Nucleus accumbens (tissue), 56 donors: ENCODE measurements around the gene FLACC1.
A peak's percentile ranks its signal among the peaks of the same experiment; 100 is the strongest.
"Not testable (repeated sequence)": the region's sequence is repeated elsewhere in the genome, so short reads cannot be mapped to it uniquely, and the experiment has no call there.

ENCODE experiments used
- DNase-seq, 56 donors: peaks; one replicate each; lab custom pipeline; 2025; lab: John Stamatoyannopoulos, UW

The FLACC1 gene, protein sequence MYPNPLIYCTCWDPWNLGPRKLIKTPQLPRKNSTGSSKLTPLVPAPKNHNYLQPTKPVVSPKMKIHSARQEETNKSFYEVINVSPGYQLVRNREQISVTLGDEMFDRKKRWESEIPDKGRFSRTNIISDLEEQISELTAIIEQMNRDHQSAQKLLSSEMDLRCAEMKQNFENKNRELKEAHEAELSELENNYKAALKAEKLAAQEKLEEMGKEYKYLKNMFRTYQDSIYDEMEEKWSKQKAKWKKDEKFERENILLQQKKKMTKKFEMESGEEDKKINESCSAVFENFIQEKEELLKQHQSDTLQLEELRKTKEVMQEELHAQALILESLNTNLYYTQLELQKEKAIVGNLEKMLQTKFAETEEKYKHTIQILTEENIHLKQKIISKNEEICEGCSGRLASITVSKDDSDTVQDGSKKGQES

DNA sequence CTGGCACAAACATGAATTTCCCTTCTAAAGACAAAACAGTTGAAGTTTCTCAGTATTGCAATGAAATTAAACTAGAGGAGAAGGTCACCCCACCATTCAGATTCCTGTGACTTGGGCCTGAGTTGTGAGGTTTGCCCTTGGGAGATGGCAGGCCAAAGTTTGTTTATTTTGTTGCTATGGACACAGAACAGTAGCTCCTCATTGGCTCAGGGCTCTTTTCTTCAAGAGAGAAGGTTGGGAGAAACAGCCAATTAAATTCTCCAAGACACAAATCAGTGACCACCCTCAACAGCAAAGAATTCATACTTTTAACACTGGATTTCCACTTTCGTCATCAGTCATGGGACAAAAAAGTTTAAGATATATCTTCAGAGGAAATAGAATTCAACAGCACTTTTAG, at the start of gene FLACC1:
FLACC1 (minus strand) TSS at position 125 of the 400 bp plus-strand sequence. CDS start 5,941 bp downstream, outside the sequence.
- DNase-seq, result peak in 3 of 56 donors; percentile 4 to 20 (median 18)

DNA sequence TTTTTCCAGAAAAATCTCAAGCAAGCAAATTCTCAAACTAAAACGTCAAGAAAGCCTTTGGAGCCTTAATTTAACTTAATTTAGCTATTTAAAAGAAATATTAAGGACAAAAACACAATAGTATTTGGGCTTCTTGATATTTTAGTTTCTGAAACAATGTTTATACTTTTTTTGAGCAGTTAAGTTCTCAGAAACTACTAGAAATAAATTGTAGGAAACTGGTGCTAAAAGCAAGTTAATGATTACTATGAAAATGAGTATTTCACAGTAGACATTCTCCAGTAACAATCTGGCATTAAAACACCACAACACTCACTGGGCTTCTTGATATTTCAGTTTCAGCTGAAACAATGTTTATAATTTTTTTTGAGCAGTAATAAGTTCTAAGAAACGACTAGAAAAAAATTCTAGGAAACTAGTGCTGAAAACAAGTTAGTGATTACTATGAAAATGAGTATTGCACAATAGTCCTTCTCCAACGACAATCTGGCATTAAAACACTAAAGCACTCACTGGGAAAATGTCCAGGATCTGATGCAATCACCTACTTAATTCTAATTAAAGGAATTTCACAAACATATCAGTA, 49.0 kb upstream of the FLACC1 start:
- no peak for DNase-seq

DNA sequence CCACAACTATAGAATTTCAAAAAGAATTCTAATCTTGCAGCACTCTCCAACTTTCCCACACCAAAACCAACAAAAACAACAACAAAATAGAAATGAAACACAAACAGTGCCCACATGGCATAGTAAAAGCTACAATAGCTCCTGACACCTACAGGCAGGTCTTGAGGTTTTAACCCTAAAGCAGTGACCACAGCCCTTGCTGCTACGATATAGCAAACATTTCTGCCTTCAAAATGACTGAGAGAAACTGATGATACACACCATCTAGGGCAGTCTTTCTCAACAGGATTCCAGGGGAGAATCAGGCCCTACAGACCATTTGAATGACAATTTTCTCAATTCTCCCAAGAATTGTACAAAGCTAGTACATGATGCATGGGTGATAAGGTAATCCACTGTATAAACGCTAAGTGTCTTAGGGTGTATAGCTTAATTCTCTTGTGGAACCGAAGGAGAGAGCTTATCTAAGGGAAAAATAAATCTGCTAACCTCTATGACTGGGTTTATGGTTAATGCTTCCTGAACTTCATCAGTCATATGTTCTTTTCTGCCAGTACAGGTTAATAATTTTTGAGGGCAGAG, 47.6 kb upstream of the FLACC1 start:
- DNase-seq, result no peak

DNA sequence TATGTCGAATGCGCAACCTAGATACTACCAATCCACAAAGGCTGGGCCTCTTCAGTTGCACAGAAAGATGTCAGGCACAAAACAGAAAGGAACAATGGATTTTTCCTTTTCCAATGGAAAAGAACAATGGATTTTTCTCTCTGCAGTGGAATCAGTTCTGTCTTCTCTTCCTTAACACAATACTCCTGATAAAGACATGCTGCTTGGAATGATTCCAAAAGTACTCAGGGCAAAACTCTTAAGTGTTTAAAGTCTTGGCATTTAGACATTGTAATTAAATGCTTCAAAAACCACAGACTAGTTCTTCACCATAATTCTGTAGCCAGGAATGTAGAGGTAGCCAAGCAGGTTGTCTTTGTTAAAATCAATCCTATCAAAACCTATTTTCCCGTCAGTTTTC, 46.7 kb upstream of the FLACC1 start:
- no peak for DNase-seq

DNA sequence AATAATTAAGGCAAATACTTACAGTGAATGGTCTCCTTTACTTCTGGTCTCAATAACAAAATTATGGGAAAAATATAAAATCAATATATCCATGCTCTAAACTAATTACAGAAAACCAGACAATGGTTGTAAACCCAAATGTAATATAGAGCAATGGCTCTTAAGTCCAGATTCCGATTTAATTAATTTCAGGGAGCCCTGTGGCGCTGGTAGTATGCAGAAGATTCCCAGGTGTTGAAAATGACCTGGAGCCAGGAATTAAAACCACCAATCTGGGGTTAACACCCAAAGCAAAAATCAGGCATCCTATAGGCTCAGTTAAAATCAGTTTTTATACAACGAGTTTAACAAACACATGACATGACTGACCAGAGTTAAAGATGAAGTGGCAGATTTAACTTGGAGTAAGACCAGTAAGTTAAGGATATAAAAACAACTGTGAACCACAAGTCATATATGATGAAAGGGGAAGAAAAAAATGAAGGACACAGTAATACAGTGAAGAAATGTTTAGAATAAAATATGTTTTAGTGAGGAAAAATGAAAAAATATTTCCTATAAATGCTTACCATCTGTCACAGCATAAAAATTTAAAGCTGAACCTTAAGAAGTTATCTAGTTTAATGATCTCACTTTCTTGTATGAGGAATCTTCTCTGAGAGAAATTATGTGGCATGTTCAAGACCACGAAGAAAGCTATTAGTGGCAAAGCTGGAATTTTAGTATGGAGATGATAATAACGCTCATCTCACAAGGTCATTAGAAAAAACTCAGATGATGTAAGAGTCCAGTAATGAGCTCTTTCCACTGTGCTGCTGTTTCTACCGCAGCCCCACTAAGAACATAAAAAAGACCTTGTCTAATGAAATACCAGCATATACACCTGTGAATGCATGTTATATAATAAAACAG, 45.8 kb upstream of the FLACC1 start:
- DNase-seq, result no peak

DNA sequence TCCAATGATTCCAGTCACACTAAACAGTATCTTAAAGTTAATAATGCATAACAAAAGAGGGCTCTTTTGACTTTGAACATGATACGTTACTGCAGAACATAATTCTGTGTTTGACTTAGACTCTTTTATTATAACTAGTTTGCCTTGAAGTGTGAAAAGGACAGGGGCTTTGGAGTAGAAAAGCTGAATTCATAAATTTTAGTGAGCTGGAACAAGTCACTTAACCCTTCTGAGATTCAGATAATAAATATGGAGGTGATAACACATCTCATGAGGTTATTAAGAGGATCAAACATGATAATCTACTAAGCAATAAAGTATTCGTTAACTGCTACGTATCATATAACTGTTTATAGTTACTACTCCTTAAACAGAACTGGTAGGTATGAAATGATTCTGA, 44.7 kb upstream of the FLACC1 start:
- DNase-seq, result no peak

DNA sequence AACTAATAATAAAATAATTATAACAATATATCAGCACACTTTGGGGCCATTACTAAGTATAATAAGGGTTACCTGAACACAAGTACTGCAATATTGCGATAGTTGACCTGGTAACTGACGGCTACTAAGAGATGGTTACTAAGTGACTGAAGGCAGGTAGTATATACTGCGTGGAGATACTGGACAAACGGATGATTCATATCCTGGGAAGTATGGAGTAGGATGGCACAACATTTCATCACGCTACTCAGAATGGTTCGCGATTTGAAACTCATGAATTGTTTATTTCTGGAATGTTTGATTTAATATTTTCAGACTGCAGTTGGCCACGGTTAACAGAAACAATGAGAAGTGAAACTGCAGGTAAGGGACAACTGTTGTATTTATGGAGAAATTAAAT, 39.5 kb upstream of the FLACC1 start:
- no peak for DNase-seq

DNA sequence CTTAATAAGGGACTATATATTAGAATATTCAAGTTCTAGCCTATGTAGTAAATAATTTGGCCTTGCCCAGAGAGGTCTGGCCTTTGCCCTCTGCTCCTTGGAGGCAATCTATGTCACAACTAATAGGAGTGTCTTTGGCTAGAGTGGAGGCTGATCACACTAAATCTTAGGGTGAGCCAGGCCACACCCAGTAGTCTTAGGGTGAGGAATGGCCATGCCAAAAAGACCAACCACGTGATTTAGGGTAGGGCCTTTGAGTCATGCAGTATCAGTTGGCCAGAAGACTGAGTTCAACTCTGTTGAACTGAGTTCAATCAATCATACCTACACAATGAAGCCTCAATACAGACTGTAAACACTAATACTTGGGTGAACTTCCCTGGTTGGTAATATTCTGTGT, 26.0 kb upstream of the FLACC1 start:
- DNase-seq, result no peak

DNA sequence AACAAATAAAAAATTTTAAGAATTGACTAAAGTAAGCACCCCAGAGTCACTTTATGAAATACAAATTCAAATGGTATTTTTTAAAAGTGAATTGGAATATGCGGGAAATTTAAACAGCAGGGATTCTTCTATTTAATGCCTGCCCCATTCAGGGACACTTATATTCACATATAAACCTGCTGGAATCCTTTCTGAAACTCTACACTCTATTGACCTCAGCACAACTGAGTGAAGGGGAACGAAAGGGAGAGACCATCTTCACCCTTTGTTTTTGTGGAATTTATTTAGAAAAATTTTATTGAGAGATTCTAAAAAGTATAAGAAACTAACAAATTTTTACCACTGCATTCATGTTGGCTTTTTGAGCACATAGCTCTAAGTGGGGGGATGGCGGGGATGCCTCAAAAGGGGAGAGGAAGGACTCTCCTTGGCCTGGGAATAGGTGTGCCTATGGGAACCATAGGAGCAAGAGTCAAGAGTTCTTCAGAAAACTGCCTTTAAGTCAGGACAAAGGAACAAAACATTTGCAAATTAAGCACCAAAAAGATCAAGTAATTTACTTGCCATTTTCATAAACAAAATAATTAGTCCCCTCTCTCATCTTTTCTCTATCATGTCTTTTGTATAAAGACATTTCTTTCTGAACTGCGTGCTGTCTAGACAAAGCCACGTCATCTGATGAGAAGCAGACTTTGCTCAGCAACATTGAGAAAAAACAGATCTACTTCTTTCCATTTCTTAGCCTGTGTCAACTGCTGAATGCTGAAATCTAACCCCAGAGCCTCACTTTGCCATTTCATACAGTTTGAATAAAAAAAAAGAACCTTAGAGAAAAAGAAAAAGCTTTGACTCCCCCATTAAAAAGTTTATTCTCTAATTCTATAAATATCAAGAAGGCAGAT, 21.6 kb upstream of the FLACC1 start:
- DNase-seq, result no peak

DNA sequence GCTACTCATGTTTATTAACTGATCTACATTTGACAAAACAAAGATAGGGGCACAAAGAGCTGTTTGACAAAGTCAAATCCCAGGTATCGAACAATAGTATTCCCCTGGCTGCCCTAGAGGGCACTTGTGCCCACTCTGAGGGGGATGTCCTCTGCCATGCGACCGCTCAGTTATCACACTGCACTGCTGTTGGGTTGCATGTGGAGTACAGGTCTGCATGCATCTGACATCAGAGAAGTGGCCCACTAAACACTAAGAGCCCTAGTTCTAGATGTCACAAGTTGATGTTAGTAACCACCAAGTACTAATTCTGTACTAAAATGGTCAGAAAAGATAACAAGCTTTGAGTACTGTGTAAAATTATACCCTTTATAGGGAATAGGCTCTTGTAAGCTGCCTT, 20.1 kb upstream of the FLACC1 start:
- no peak for DNase-seq

DNA sequence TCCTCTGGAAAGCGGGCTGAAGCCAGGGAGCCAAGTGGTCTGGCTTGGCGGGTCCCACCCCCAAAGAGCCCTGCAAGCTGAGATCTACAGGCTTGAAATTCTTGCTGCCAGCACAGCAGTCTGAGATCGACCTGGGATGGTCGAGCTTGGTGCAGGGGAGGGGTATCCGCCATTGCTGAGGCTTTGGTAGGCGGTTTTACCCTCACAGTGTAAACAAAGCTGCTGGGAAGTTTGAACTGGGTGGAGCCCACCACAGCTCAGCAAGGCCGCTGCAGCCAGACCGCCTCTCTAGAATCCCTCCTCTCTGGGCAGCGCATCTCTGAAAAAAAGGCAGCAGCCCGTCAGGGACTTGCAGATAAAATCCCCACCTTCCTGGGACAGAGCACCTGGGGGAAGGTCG, 12.6 kb upstream of the FLACC1 start:
- DNase-seq, result no peak

DNA sequence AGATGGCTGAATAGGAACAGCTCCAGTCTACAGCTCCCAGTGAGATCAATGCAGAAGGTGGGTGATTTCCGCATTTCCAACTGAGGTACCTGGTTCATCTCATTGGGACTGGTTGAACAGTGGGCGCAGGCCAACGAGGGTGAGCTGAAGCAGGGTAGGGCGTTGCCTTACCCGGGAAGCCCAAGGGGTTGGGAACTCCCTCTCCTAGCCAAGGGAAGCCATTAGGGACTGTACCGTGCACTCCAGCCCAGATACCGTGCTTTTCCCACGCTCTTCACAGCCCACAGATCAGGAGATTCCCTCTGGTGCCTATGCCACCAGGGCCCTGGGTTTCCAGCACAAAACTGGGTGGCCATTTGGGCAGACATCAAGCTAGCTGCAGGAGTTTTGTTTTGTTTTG, 12.2 kb upstream of the FLACC1 start:
- not testable (repeated sequence) for DNase-seq

DNA sequence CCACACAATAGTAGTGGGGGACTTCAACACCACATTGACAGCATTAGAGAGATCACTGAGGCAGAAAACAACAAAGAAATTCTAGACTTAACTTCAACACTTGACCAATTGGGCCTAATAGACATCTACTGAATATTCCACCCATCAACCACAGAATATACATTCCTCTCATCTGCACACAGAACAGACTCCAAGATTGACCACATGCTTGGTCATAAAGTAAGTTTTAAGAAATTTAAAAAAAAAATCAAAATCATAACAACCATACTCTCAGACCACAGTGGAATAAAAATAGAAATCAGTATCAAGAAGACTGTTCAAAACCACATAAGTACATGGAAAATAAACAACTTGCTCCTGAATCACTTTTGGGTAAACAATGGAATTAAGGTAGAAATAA, 9.0 kb upstream of the FLACC1 start:
- no peak for DNase-seq

DNA sequence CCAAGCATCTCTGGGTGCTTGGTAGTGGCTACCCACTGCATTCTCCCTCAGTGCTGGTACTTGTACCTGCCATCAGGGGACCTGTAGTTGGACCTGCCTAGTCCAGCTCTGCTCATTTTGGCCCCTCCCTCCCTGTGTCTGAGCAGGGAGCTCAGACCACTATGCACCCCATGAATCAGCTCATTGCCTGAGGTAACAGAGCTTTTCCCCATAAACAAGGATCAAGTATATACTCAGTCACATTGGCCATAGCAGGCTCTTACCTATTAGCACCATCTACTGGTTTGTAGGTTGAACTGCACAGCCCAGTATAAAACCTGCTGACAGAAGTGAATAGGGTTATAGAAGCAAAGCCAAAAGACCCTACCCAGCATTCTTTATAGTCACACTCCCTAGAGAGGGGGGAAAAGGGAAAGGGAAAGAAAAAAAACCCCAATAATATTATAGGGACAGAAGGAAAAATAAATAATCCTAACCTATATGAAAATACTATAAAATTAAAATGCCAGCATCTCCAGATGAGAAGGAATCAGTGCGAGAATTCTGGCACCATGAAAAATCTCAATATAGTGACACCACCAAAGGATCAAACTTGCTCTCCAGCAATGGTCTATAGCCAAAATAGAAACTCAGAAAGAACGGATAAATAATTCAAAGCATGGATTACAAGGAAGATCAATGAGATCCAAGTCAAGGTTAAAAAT, 6.9 kb upstream of the FLACC1 start:
- DNase-seq, result no peak

DNA sequence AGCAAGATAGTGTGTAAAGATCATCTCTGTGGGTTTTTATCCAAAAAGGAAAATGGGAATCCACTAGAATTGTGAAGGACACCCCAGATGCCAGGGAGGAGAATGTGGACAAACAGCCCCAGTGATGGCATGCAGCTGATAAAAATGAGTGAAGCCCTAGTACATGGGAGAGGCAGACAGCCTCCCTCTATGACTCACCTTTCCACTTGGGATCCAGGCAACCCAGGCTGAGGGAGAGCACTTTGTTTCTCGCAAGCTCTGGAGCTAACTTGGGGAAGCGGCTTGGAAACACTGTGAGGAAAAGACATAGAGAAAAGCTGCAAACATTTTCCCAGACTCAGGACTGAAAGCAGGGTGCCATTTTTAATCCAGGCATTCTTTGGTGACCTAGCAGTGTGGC, 5.3 kb upstream of the FLACC1 start:
- DNase-seq, result peak in 4 of 56 donors; percentile 18 to 36 (median 32)

DNA sequence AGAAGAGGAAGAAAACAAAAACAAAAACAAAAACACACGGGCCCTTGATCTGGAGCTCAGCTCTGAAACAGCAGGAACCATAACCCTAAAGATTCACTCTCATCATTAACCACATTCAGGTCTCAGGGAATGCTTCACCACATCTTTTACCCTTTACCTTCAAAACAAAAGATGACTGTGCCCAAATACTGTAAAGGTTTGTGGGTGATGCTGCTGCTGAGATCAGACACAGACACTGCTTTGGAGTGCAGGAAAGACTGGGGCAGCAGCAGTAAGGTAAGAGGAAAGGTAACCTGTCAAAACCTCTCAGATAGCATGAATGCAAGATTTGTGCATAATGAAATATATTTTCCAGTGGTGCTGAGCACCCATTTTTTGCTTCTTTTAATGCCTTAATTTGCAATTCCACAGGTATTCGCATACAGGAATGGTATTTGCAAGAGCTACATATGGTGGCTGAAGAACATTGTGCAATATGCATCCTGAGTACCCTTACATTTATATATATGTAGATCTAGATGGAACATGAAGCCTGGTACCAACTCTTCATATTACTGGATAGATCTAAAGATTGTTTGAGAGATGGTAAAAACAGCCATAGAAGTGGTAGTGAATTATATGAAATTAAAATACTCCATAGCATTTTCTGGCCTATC, 4.1 kb upstream of the FLACC1 start:
- no peak for DNase-seq

DNA sequence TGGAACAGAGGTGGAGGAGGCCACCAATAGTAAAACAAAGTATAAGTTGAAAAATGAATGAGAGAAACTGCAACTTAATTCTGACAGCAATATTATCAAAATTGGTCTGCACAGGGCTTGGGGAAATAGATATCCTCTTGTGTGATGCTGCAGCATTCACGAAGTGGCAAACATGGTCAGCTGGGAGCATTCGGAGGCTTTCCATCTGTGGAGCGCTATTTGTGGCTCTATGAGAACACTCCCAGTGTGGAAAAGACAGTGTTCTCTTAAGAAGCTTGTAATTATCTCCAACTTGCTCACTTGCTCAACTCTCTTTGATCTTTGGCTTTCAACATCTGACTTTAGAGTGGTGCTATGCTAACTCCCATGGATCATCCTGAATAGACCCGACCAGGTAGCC, 3.1 kb upstream of the FLACC1 start:
- DNase-seq, result no peak

DNA sequence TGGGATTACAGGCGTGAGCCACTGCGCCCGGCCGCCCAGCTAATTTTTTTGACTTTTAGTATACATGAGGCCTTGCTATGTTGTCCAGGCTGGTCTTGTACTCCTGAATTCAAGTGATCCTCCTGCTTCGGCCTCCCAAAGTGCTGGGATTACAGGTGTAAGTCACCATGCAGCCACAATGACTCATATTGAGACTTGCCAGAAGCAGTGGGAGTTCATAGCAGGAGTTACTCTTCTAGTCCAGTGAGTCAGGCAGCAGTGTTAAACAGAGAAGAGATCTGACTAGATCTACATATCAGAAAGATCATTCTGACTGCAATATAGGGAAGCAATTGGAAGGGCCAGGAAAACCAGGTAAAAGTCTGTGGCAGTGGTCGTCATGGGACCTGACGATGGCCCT, 1.5 kb upstream of the FLACC1 start:
- no peak for DNase-seq

DNA sequence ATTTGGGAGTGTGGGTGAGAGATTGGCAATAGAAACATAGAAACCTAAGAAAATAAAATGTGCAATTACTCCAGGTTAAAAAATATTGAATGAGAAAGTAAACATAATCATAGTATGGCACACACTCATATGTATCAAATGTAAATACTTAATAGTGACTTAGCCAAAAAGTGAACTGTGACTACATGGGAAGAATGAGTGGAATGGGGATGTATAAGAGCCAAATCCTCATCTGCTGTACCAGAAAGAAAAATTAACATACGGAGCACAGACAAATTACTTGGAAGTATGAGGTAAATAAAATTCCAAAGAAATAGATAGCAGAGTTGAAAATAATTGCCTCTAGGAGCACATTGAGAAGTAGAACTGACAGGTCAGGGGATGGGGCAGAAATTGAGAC, 4.0 kb downstream of the FLACC1 start:
- DNase-seq, result no peak
